WTC11 (cell line): Measurements from ENCODE around the gene NOTCH4. TPM values are rescaled to one million over a fixed set of nuclear protein-coding genes. Genes with fewer than 3 reads are reported as not detected.

Experiments used
- ATAC-seq: fragments of 200-7000 bp; cut with Tn5 transposase; 2 replicates; pipeline ENCODE4 v1.10.0; 2021; ENCODE audit warnings: mild to moderate bottlenecking, moderate library complexity
- CTCF ChIA-PET: fragments of 300-600 bp; sonication (Branson Sonifier 250); formaldehyde crosslinking; loops from one replicate; lab custom pipeline; 2021; ENCODE audit warnings: antibody characterized with exemption; lab: Charles Lee
- POLR2A ChIA-PET: fragments of 350-600 bp; sonication (Branson Sonifier 250); formaldehyde crosslinking; loops from one replicate; lab custom pipeline; 2021; ENCODE audit warnings: antibody characterized with exemption; lab: Charles Lee
- DNase-seq: peaks from one replicate; pipeline ENCODE4 v3.0.0; 2021; ENCODE audit warnings: low spot score
- H3K27ac Mint-ChIP-seq: 2 replicates; pipeline ENCODE4 v1.8.0; 2021; ENCODE audit warnings: mixed read lengths
- H3K27me3 Mint-ChIP-seq: 2 replicates; pipeline ENCODE4 v1.8.0; 2021; ENCODE audit warnings: low read depth, mild to moderate bottlenecking, moderate library complexity, mixed read lengths
- H3K36me3 Mint-ChIP-seq: 2 replicates; pipeline ENCODE4 v1.8.0; 2021; ENCODE audit warnings: mixed read lengths
- H3K4me1 Mint-ChIP-seq: 2 replicates; pipeline ENCODE4 v1.8.0; 2022; ENCODE audit warnings: mixed read lengths
- H3K4me3 Mint-ChIP-seq: 2 replicates; pipeline ENCODE4 v1.8.0; 2021; ENCODE audit warnings: mild to moderate bottlenecking, moderate library complexity, mixed read lengths
- H3K9me3 Mint-ChIP-seq: 2 replicates; pipeline ENCODE4 v1.8.0; 2021; ENCODE audit warnings: mixed read lengths
- CBFB ChIP-seq: sonication (generic); formaldehyde crosslinking; IDR thresholded peaks from 2 replicates; pipeline ENCODE4 v1.8.1; 2022; ENCODE audit warnings: mild to moderate bottlenecking, low read depth, missing genetic modification reagents
- CREB1 ChIP-seq: sonication (generic); formaldehyde crosslinking; IDR thresholded peaks from 2 replicates; pipeline ENCODE4 v1.8.0; 2023; ENCODE audit warnings: mild to moderate bottlenecking, missing genetic modification reagents
- GRHL2 ChIP-seq: fragments of 250-450 bp; sonication (Bioruptor Pico); IDR thresholded peaks from 2 replicates; pipeline ENCODE4 v1.8.0; 2022; ENCODE audit warnings: mild to moderate bottlenecking, moderate library complexity; ENCODE audit not compliant: insufficient replicate concordance, severe bottlenecking
- MXD4 ChIP-seq: fragments of 250-450 bp; sonication (Bioruptor Pico); IDR thresholded peaks from 2 replicates; pipeline ENCODE4 v1.8.0; 2021; ENCODE audit warnings: mild to moderate bottlenecking, moderate library complexity, borderline replicate concordance
- NFYB ChIP-seq: sonication (generic); formaldehyde crosslinking; conservative IDR thresholded peaks from 2 replicates; pipeline ENCODE4 v1.8.0; 2022; ENCODE audit warnings: low read depth, missing genetic modification reagents
- OVOL2 ChIP-seq: fragments of 250-450 bp; sonication (Bioruptor Pico); IDR thresholded peaks from 2 replicates; pipeline ENCODE4 v1.9.0; 2021; ENCODE audit warnings: mild to moderate bottlenecking, borderline replicate concordance
- TCF7 ChIP-seq: sonication (generic); formaldehyde crosslinking; IDR thresholded peaks from 2 replicates; pipeline ENCODE4 v1.8.0; 2022; ENCODE audit warnings: mild to moderate bottlenecking, low read depth, missing genetic modification reagents, moderate library complexity
- TP53 ChIP-seq: sonication (generic); formaldehyde crosslinking; IDR thresholded peaks from 2 replicates; pipeline ENCODE4 v1.8.1; 2023; ENCODE audit warnings: mild to moderate bottlenecking, missing genetic modification reagents
- ZNF396 ChIP-seq: fragments of 250-450 bp; sonication (Bioruptor Pico); IDR thresholded peaks from 2 replicates; pipeline ENCODE4 v1.8.0; 2021; ENCODE audit warnings: mild to moderate bottlenecking, moderate library complexity, borderline replicate concordance
- ZNF423 ChIP-seq: fragments of 250-450 bp; sonication (Bioruptor Pico); IDR thresholded peaks from 2 replicates; pipeline ENCODE4 v2.1.2; 2022; ENCODE audit warnings: mild to moderate bottlenecking, moderate library complexity
- total RNA-seq: library from RNA; stranded (reverse); gene quantifications from 3 replicates; pipeline ENCODE4 v1.2.3, GENCODE V29; 2021
- TF ChIP-seq, protein P1 (sequence below): sonication (generic); formaldehyde crosslinking; IDR thresholded peaks from 2 replicates; pipeline ENCODE4 v1.8.1; 2023; ENCODE audit warnings: mild to moderate bottlenecking, moderate library complexity, missing genetic modification reagents
- TF ChIP-seq, protein P2 (sequence below): sonication (generic); formaldehyde crosslinking; IDR thresholded peaks from 2 replicates; pipeline ENCODE4 v1.8.0; 2022; ENCODE audit warnings: mild to moderate bottlenecking, missing genetic modification reagents
- TF ChIP-seq, protein P3 (sequence below): sonication (generic); formaldehyde crosslinking; IDR thresholded peaks from 2 replicates; pipeline ENCODE4 v1.8.0; 2023; ENCODE audit warnings: missing genetic modification reagents, mild to moderate bottlenecking, borderline replicate concordance
- TF ChIP-seq, protein P4 (sequence below): fragments of 250-450 bp; sonication (Bioruptor Pico); IDR thresholded peaks from 2 replicates; pipeline ENCODE4 v1.9.0; 2021; ENCODE audit warnings: moderate library complexity, mild to moderate bottlenecking, inconsistent platforms, borderline replicate concordance
- TF ChIP-seq, protein P5 (sequence below): sonication (generic); formaldehyde crosslinking; IDR thresholded peaks from 2 replicates; pipeline ENCODE4 v1.8.1; 2022; ENCODE audit warnings: mild to moderate bottlenecking, moderate library complexity, missing genetic modification reagents
- TF ChIP-seq, protein P6 (sequence below): fragments of 200-600 bp; IDR thresholded peaks from 2 replicates; pipeline ENCODE4 v1.8.0; 2022; ENCODE audit warnings: antibody characterized with exemption
- TF ChIP-seq, protein P7 (sequence below): sonication (generic); formaldehyde crosslinking; IDR thresholded peaks from 2 replicates; pipeline ENCODE4 v1.8.0; 2022; ENCODE audit warnings: missing genetic modification reagents
- TF ChIP-seq, protein P8 (sequence below): sonication (generic); formaldehyde crosslinking; conservative IDR thresholded peaks from 2 replicates; pipeline ENCODE4 v1.8.1; 2023; ENCODE audit warnings: mild to moderate bottlenecking, low read depth, missing genetic modification reagents, moderate library complexity

The NOTCH4 gene
- total RNA-seq, 1 experiment from 2014 or later: 2.6 TPM

DNA sequence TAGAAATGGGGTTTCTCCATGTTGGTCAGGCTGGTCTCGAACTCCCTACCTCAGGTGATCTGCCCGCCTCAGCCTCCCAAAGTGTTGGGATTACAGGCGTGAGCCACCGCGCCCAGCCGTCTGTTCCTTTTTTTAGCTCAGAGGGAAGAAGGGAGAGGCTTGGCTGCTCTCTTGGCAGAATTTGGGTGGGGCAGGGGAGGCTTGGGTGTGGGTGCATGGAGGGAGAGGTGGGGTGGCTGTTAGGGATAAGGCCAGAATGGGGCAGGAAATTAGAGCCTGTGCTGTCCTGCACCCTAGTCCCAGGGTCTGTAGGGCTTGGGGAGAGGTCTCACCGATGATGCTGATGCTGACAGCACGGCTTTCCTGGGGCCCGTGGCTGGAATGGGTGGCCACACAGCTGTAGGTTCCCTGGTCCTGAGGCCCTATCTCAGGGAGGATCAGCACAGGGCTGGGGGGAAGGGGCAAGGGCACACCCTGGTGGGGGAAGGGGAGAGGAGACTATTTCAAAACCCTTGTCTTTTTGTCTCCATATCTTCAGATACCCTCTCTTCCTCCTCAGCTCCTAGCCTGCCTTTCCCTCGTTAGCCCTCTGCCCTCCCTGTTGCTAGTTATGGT is 41.8 kb downstream of the NOTCH4 start (continued):
- TF ChIP-seq, protein P1, sequence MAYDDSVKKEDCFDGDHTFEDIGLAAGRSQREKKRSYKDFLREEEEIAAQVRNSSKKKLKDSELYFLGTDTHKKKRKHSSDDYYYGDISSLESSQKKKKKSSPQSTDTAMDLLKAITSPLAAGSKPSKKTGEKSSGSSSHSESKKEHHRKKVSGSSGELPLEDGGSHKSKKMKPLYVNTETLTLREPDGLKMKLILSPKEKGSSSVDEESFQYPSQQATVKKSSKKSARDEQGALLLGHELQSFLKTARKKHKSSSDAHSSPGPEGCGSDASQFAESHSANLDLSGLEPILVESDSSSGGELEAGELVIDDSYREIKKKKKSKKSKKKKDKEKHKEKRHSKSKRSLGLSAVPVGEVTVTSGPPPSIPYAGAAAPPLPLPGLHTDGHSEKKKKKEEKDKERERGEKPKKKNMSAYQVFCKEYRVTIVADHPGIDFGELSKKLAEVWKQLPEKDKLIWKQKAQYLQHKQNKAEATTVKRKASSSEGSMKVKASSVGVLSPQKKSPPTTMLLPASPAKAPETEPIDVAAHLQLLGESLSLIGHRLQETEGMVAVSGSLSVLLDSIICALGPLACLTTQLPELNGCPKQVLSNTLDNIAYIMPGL (CRISPR knock-in tag): no peak
- no peak for TF ChIP-seq NFYB
- TF ChIP-seq CREB1: no peak
- TF ChIP-seq, protein P2, sequence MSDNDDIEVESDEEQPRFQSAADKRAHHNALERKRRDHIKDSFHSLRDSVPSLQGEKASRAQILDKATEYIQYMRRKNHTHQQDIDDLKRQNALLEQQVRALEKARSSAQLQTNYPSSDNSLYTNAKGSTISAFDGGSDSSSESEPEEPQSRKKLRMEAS (CRISPR knock-in tag): no peak
- TF ChIP-seq, protein P3, sequence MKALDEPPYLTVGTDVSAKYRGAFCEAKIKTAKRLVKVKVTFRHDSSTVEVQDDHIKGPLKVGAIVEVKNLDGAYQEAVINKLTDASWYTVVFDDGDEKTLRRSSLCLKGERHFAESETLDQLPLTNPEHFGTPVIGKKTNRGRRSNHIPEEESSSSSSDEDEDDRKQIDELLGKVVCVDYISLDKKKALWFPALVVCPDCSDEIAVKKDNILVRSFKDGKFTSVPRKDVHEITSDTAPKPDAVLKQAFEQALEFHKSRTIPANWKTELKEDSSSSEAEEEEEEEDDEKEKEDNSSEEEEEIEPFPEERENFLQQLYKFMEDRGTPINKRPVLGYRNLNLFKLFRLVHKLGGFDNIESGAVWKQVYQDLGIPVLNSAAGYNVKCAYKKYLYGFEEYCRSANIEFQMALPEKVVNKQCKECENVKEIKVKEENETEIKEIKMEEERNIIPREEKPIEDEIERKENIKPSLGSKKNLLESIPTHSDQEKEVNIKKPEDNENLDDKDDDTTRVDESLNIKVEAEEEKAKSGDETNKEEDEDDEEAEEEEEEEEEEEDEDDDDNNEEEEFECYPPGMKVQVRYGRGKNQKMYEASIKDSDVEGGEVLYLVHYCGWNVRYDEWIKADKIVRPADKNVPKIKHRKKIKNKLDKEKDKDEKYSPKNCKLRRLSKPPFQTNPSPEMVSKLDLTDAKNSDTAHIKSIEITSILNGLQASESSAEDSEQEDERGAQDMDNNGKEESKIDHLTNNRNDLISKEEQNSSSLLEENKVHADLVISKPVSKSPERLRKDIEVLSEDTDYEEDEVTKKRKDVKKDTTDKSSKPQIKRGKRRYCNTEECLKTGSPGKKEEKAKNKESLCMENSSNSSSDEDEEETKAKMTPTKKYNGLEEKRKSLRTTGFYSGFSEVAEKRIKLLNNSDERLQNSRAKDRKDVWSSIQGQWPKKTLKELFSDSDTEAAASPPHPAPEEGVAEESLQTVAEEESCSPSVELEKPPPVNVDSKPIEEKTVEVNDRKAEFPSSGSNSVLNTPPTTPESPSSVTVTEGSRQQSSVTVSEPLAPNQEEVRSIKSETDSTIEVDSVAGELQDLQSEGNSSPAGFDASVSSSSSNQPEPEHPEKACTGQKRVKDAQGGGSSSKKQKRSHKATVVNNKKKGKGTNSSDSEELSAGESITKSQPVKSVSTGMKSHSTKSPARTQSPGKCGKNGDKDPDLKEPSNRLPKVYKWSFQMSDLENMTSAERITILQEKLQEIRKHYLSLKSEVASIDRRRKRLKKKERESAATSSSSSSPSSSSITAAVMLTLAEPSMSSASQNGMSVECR (CRISPR knock-in tag): no peak
- TF ChIP-seq, protein P4, sequence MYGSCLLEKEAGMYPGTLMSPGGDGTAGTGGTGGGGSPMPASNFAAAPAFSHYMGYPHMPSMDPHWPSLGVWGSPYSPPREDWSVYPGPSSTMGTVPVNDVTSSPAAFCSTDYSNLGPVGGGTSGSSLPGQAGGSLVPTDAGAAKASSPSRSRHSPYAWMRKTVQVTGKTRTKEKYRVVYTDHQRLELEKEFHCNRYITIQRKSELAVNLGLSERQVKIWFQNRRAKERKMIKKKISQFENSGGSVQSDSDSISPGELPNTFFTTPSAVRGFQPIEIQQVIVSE (CRISPR knock-in tag): no peak
- no peak for TF ChIP-seq OVOL2 (CRISPR knock-in tag)
- TF ChIP-seq, protein P5, sequence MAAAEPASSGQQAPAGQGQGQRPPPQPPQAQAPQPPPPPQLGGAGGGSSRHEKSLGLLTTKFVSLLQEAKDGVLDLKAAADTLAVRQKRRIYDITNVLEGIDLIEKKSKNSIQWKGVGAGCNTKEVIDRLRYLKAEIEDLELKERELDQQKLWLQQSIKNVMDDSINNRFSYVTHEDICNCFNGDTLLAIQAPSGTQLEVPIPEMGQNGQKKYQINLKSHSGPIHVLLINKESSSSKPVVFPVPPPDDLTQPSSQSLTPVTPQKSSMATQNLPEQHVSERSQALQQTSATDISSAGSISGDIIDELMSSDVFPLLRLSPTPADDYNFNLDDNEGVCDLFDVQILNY (CRISPR knock-in tag): no peak
- no peak for TF ChIP-seq GRHL2 (CRISPR knock-in tag)
- TF ChIP-seq, protein P6, sequence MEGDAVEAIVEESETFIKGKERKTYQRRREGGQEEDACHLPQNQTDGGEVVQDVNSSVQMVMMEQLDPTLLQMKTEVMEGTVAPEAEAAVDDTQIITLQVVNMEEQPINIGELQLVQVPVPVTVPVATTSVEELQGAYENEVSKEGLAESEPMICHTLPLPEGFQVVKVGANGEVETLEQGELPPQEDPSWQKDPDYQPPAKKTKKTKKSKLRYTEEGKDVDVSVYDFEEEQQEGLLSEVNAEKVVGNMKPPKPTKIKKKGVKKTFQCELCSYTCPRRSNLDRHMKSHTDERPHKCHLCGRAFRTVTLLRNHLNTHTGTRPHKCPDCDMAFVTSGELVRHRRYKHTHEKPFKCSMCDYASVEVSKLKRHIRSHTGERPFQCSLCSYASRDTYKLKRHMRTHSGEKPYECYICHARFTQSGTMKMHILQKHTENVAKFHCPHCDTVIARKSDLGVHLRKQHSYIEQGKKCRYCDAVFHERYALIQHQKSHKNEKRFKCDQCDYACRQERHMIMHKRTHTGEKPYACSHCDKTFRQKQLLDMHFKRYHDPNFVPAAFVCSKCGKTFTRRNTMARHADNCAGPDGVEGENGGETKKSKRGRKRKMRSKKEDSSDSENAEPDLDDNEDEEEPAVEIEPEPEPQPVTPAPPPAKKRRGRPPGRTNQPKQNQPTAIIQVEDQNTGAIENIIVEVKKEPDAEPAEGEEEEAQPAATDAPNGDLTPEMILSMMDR: no peak
- no peak for TF ChIP-seq ZNF396 (CRISPR knock-in tag)
- TF ChIP-seq MXD4 (CRISPR knock-in tag): no peak

DNA sequence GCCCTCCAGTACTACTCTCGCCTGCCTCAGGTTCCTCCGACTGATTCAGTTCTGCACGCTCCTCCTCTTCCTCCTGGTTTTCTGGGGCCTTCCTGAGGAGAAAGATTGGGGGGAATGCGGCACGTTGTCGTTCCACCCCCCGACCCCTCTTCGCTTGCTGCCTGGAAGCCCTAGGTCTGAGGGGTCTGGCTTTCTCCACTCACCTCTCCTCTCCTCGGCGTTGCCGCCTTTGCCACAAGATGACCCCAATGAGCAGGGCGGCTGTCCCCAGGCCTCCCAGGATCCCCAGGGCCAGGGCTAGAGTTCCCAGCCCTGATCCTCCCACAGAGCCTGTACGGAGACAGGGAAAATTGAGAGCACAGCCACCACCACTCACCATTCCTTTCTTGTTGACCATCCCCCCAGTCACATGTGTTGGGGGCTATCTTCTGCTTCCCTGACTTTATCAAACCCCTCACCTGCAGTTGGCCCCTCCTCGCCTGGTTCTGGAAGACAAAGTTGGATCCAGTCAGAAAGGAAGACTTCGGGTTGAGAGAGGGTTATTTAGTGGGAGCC is 42.6 kb downstream of the NOTCH4 start:
- CTCF ChIA-PET: interaction anchor here (1.6 to 2.2 kb wide), 2 partner anchors 14 to 31 kb away, joined by 6 to 9 read pairs; no protein-coding TSS in a partner anchor
- POLR2A ChIA-PET: interaction anchor here (0.7 kb wide), 1 partner anchor 29 kb away, joined by 4 read pairs; no protein-coding TSS in a partner anchor
- Mint-ChIP-seq H3K9me3 (no peaks in the 10 kb centered on the region), H3K36me3 (peaks cover 24% of the 10 kb centered on the region), H3K27ac (peak overlapping the region; percentile 23; the same call in 1 of the 2 replicates), H3K4me1 (peaks cover 22% of the 10 kb centered on the region), H3K4me3 (no peak overlapping the region; the same call in 1 of the 2 replicates), H3K27me3 (no peaks in the 10 kb centered on the region)
- DNase-seq (no peak), ATAC-seq (no peak)
- TF ChIP-seq, protein P7, sequence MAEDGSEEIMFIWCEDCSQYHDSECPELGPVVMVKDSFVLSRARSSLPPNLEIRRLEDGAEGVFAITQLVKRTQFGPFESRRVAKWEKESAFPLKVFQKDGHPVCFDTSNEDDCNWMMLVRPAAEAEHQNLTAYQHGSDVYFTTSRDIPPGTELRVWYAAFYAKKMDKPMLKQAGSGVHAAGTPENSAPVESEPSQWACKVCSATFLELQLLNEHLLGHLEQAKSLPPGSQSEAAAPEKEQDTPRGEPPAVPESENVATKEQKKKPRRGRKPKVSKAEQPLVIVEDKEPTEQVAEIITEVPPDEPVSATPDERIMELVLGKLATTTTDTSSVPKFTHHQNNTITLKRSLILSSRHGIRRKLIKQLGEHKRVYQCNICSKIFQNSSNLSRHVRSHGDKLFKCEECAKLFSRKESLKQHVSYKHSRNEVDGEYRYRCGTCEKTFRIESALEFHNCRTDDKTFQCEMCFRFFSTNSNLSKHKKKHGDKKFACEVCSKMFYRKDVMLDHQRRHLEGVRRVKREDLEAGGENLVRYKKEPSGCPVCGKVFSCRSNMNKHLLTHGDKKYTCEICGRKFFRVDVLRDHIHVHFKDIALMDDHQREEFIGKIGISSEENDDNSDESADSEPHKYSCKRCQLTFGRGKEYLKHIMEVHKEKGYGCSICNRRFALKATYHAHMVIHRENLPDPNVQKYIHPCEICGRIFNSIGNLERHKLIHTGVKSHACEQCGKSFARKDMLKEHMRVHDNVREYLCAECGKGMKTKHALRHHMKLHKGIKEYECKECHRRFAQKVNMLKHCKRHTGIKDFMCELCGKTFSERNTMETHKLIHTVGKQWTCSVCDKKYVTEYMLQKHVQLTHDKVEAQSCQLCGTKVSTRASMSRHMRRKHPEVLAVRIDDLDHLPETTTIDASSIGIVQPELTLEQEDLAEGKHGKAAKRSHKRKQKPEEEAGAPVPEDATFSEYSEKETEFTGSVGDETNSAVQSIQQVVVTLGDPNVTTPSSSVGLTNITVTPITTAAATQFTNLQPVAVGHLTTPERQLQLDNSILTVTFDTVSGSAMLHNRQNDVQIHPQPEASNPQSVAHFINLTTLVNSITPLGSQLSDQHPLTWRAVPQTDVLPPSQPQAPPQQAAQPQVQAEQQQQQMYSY (CRISPR knock-in tag): no peak
- TF ChIP-seq, protein P8, sequence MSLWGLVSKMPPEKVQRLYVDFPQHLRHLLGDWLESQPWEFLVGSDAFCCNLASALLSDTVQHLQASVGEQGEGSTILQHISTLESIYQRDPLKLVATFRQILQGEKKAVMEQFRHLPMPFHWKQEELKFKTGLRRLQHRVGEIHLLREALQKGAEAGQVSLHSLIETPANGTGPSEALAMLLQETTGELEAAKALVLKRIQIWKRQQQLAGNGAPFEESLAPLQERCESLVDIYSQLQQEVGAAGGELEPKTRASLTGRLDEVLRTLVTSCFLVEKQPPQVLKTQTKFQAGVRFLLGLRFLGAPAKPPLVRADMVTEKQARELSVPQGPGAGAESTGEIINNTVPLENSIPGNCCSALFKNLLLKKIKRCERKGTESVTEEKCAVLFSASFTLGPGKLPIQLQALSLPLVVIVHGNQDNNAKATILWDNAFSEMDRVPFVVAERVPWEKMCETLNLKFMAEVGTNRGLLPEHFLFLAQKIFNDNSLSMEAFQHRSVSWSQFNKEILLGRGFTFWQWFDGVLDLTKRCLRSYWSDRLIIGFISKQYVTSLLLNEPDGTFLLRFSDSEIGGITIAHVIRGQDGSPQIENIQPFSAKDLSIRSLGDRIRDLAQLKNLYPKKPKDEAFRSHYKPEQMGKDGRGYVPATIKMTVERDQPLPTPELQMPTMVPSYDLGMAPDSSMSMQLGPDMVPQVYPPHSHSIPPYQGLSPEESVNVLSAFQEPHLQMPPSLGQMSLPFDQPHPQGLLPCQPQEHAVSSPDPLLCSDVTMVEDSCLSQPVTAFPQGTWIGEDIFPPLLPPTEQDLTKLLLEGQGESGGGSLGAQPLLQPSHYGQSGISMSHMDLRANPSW: no peak
- TF ChIP-seq TP53 (no peak), CBFB (CRISPR knock-in tag) (no peak), TCF7 (CRISPR knock-in tag) (no peak), ZNF423 (CRISPR knock-in tag) (no peak)
